SK-N-SH (cell line): ENCODE measurements around the gene SLAMF8. TPM values are rescaled to one million over a fixed set of nuclear protein-coding genes. Genes with fewer than 3 reads are reported as not detected.

Experiments used
- CTCF ChIA-PET: fragments of 300-600, 350-600 bp; formaldehyde crosslinking; extraction: SDS; loops from one replicate; lab custom pipeline; 2021; lab: Yijun Ruan, JAX
- POLR2A ChIA-PET: fragments of 350-600 bp; sonication (Branson Sonifier 250); formaldehyde crosslinking; extraction: SDS; loops from one replicate; lab custom pipeline; 2020; ENCODE audit warnings: antibody characterized with exemption, inconsistent platforms; lab: Yijun Ruan, JAX
- DNase-seq: peaks from one replicate; pipeline ENCODE4 v3.0.0; 2012
- H2AFZ ChIP-seq: fragments of 200-600 bp; sonication (generic); 2 replicates; pipeline ENCODE4 v1.8.1; 2016; ENCODE audit warnings: antibody characterized with exemption, mild to moderate bottlenecking, low read depth
- H3F3A ChIP-seq: fragments of 200-600 bp; sonication (generic); replicated peaks from 2 replicates; pipeline ENCODE3; 2016; ENCODE audit warnings: antibody characterized with exemption, mild to moderate bottlenecking; ENCODE audit not compliant: insufficient read depth
- H3K27ac ChIP-seq, 2 experiments: fragments of 200-500 bp in 1 of 2; fragments of 200-600 bp in 1 of 2; sonication (Bioruptor generic) in 1 of 2; sonication (generic), shearing (Covaris generic) in 1 of 2; 2 replicates each; pipeline versions ENCODE4 v1.5.1 to v1.6.1; 2014 to 2016; ENCODE audit warnings: low read depth in 2 of 2, inconsistent platforms in 1 of 2, low read length in 1 of 2, mild to moderate bottlenecking in 1 of 2, mixed read lengths in 1 of 2
- H3K27me3 ChIP-seq: fragments of 200-600 bp; sonication (generic), shearing (Covaris generic); 2 replicates; pipeline ENCODE4 v1.6.1; 2016; ENCODE audit warnings: mixed run types; ENCODE audit not compliant: insufficient read depth
- H3K36me3 ChIP-seq, 2 experiments: fragments of 200-500 bp in 1 of 2; fragments of 200-600 bp in 1 of 2; sonication (Bioruptor generic) in 1 of 2; sonication (generic) in 1 of 2; replicated peaks in 1 of 2; 2 replicates each; pipeline versions ENCODE3 to v1.5.1; 2014 to 2016; ENCODE audit warnings: low read length in 1 of 2, mild to moderate bottlenecking in 1 of 2; ENCODE audit not compliant: insufficient read depth in 2 of 2, control insufficient read depth in 1 of 2
- H3K4me1 ChIP-seq, 2 experiments: fragments of 200-500 bp in 1 of 2; fragments of 200-600 bp in 1 of 2; sonication (Bioruptor generic) in 1 of 2; sonication (generic), shearing (Covaris generic) in 1 of 2; 2 replicates each; pipeline versions ENCODE4 v1.5.1 to v1.6.1; 2014 to 2016; ENCODE audit warnings: low read depth in 1 of 2, low read length in 1 of 2, mixed run types in 1 of 2; ENCODE audit not compliant: insufficient read depth in 2 of 2, control insufficient read depth in 1 of 2
- H3K4me2 ChIP-seq: fragments of 200-600 bp; sonication (generic), shearing (Covaris generic); 2 replicates; pipeline ENCODE4 v1.6.1; 2017; ENCODE audit warnings: mixed run types
- H3K4me3 ChIP-seq, 2 experiments: fragments of 200-500 bp in 1 of 2; fragments of 200-600 bp in 1 of 2; sonication (Bioruptor generic) in 1 of 2; sonication (generic), shearing (Covaris generic) in 1 of 2; 2 replicates each; pipeline versions ENCODE4 v1.5.1 to v1.8.1; 2014 to 2016; ENCODE audit warnings: low read depth in 2 of 2, inconsistent platforms in 1 of 2, low read length in 1 of 2, mild to moderate bottlenecking in 1 of 2, mixed read lengths in 1 of 2, moderate library complexity in 1 of 2
- H3K79me2 ChIP-seq: fragments of 200-600 bp; sonication (generic); 2 replicates; pipeline ENCODE4 v1.8.1; 2017; ENCODE audit warnings: mild to moderate bottlenecking; ENCODE audit not compliant: insufficient read depth
- H3K9ac ChIP-seq: fragments of 200-600 bp; sonication (generic); 2 replicates; pipeline ENCODE4 v1.6.1; 2017; ENCODE audit warnings: mixed run types
- H3K9me2 ChIP-seq: fragments of 200-600 bp; sonication (generic); 2 replicates; pipeline ENCODE4 v1.6.1; 2017; ENCODE audit warnings: mixed run types
- H3K9me3 ChIP-seq: fragments of 200-600 bp; sonication (generic); 2 replicates; pipeline ENCODE4 v1.6.1; 2017; ENCODE audit warnings: mixed run types, mild to moderate bottlenecking, moderate library complexity
- H4K20me1 ChIP-seq: fragments of 200-600 bp; sonication (generic); 2 replicates; pipeline ENCODE4 v1.6.1; 2017; ENCODE audit warnings: mild to moderate bottlenecking, mixed run types; ENCODE audit not compliant: insufficient read depth
- CHD2 ChIP-seq: fragments of 150-350 bp; IDR thresholded peaks from 2 replicates; pipeline ENCODE4 v1.6.1; 2018; ENCODE audit warnings: low read length; ENCODE audit not compliant: partially characterized antibody
- ELF1 ChIP-seq: IDR thresholded peaks from 2 replicates; pipeline ENCODE4 v1.4.0; 2012
- EP300 ChIP-seq, 2 experiments: IDR thresholded peaks; 2 replicates each; pipeline versions ENCODE4 v1.4.0 to v1.6.1; 2012; ENCODE audit warnings: borderline replicate concordance in 1 of 2, low read depth in 1 of 2, low read length in 1 of 2
- FOXJ3 ChIP-seq: sonication (generic); formaldehyde crosslinking; IDR thresholded peaks from 2 replicates; pipeline ENCODE4 v1.5.1; 2020; ENCODE audit warnings: mild to moderate bottlenecking, missing genetic modification reagents
- GATA2 ChIP-seq: sonication (generic); formaldehyde crosslinking; IDR thresholded peaks from 2 replicates; pipeline ENCODE4 v1.5.0; 2020; ENCODE audit warnings: mild to moderate bottlenecking, missing genetic modification reagents
- MAX ChIP-seq: IDR thresholded peaks from 2 replicates; pipeline ENCODE4 v1.4.0; 2012; ENCODE audit warnings: low read depth
- MXI1 ChIP-seq: IDR thresholded peaks from 2 replicates; pipeline ENCODE4 v1.6.1; 2012; ENCODE audit warnings: mild to moderate bottlenecking, low read depth, low read length, improper control_type of control experiment
- NFIC ChIP-seq: IDR thresholded peaks from 2 replicates; pipeline ENCODE4 v1.4.0; 2012; ENCODE audit warnings: borderline replicate concordance
- PBX3 ChIP-seq: IDR thresholded peaks from 2 replicates; pipeline ENCODE4; 2012
- POLR2AphosphoS5 ChIP-seq: IDR thresholded peaks from 2 replicates; pipeline ENCODE4 v1.6.1; 2012; ENCODE audit warnings: low read depth, low read length
- RAD21 ChIP-seq: IDR thresholded peaks from 2 replicates; pipeline ENCODE4 v1.6.1; 2012; ENCODE audit warnings: mild to moderate bottlenecking, low read length
- RCOR1 ChIP-seq: fragments of 150-350 bp; IDR thresholded peaks from 2 replicates; pipeline ENCODE4 v1.6.1; 2017; ENCODE audit warnings: antibody characterized with exemption, low read length
- SMC3 ChIP-seq: IDR thresholded peaks from 2 replicates; pipeline ENCODE4 v1.6.1; 2012; ENCODE audit warnings: low read depth, low read length, improper control_type of control experiment
- TCF12 ChIP-seq: IDR thresholded peaks from 2 replicates; pipeline ENCODE4 v1.4.0; 2012
- TEAD4 ChIP-seq: IDR thresholded peaks from 2 replicates; pipeline ENCODE4 v1.4.0; 2012; ENCODE audit warnings: mild to moderate bottlenecking, borderline replicate concordance; ENCODE audit not compliant: insufficient read depth
- ZBTB33 ChIP-seq: IDR thresholded peaks from 2 replicates; pipeline ENCODE4 v1.4.0; 2012; ENCODE audit warnings: low read depth, borderline replicate concordance
- WGBS: methylation state at CpG from one replicate; pipeline ENCODE4 v1.1.6; 2017; ENCODE audit warnings: low lambda C conversion rate; 5-methylcytosine and 5-hydroxymethylcytosine counted together
- polyA plus RNA-seq, 3 experiments: library from polyadenylated mRNA; depleted of rRNA; stranded (reverse); fragments of >200 nt; gene quantifications; 2 replicates each; pipeline ENCODE4 v1.2.3, GENCODE V29; 2012
- TF ChIP-seq, protein P1 (sequence below): fragments of 150-350 bp; IDR thresholded peaks from 2 replicates; pipeline ENCODE4 v1.6.1; 2017; ENCODE audit warnings: antibody characterized with exemption, low read length, low read depth, borderline replicate concordance
- TF ChIP-seq, protein P2 (sequence below): fragments of 200-600 bp; sonication (generic); IDR thresholded peaks from 2 replicates; pipeline ENCODE4 v1.6.1; 2017; ENCODE audit warnings: antibody characterized with exemption, mild to moderate bottlenecking, moderate library complexity
- TF ChIP-seq, protein P3 (sequence below): IDR thresholded peaks from 2 replicates; pipeline ENCODE4 v1.4.0; 2012; ENCODE audit warnings: low read depth, borderline replicate concordance

SLAMF8 gene
- polyA plus RNA-seq, 1 of the 3 experiments (the other 2 are of a cell fraction), result not detected

- Histone ChIP-seq H3K27ac (no peak overlapping the region), H3K9ac (no peak overlapping the region), H3K36me3 (no peaks in the 10 kb centered on the region), H3K4me2 (no peak overlapping the region), H3K9me3 (no peaks in the 10 kb centered on the region), H3K4me1 (no peaks in the 10 kb centered on the region; a peak in 1 of 4 replicates), H3F3A (no peaks in the 10 kb centered on the region), H3K79me2 (no peaks in the 10 kb centered on the region), H3K4me3 (no peak overlapping the region), H3K27me3 (no peaks in the 10 kb centered on the region), H2AFZ (no peak overlapping the region), H4K20me1 (no peaks in the 10 kb centered on the region), H3K9me2 (no peaks in the 10 kb centered on the region)
- POLR2A ChIA-PET, result no interaction called here
- WGBS, result 70% methylated on average over 7 of the region's 7 CpGs
- no peak for DNase-seq
- CTCF ChIA-PET, result interaction anchor here (1.0 to 23.5 kb wide), 4 partner anchors 23 to 203 kb away, joined by 4 to 533 read pairs (median 22); partner anchors contain the start of gene DUSP23
- TF ChIP-seq PBX3, result no peak
- no peak for TF ChIP-seq RAD21
- TF ChIP-seq ELF1, result no peak
- TF ChIP-seq RCOR1, result no peak
- no peak for TF ChIP-seq FOXJ3 (CRISPR knock-in tag)
- no peak for TF ChIP-seq SMC3
- no peak for TF ChIP-seq NFIC
- TF ChIP-seq, protein P1, sequence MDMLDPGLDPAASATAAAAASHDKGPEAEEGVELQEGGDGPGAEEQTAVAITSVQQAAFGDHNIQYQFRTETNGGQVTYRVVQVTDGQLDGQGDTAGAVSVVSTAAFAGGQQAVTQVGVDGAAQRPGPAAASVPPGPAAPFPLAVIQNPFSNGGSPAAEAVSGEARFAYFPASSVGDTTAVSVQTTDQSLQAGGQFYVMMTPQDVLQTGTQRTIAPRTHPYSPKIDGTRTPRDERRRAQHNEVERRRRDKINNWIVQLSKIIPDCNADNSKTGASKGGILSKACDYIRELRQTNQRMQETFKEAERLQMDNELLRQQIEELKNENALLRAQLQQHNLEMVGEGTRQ, result no peak
- TF ChIP-seq MAX, result no peak
- no peak for TF ChIP-seq POLR2AphosphoS5
- no peak for TF ChIP-seq TEAD4
Observed at GRCh38 chr1:159803956-159804689, 22.6 kb upstream of the SLAMF8 start.

- Histone ChIP-seq H3K4me2 (no peak overlapping the region), H3K9me2 (no peaks in the 10 kb centered on the region), H3K27ac (no peak overlapping the region), H3F3A (no peaks in the 10 kb centered on the region), H2AFZ (no peak overlapping the region), H3K36me3 (no peaks in the 10 kb centered on the region), H3K4me3 (no peak overlapping the region), H3K9ac (no peak overlapping the region), H3K4me1 (no peaks in the 10 kb centered on the region; a peak in 1 of 4 replicates), H3K27me3 (no peaks in the 10 kb centered on the region), H3K9me3 (no peaks in the 10 kb centered on the region), H4K20me1 (no peaks in the 10 kb centered on the region), H3K79me2 (no peaks in the 10 kb centered on the region)
- DNase-seq, result no peak
- POLR2A ChIA-PET, result no interaction called here
- 6% methylated on average over 2 of the region's 2 CpGs for WGBS
- CTCF ChIA-PET, result interaction anchor here (1.0 to 23.5 kb wide), 4 partner anchors 24 to 202 kb away, joined by 4 to 533 read pairs (median 22); partner anchors contain the start of gene DUSP23
- TF ChIP-seq TCF12 (0 out of 2 replicates have a peak, but pooled peaks have one; percentile 32), EP300 (IDR thresholded peaks at IDR 0.05; ENCODE audit: borderline replicate concordance in 1 of 2, low read depth in 1 of 2, low read length in 1 of 2) (0 out of 4 replicates have a peak, but pooled peaks of 1 of the 2 experiments have one; percentile 10), CHD2 (no peak), ZBTB33 (no peak), POLR2AphosphoS5 (no peak), GATA2 (CRISPR knock-in tag) (no peak), RAD21 (no peak), NFIC (no peak; the same call in 1 of the 2 replicates), TEAD4 (no peak), MXI1 (no peak), SMC3 (no peak)
- TF ChIP-seq, protein P2, sequence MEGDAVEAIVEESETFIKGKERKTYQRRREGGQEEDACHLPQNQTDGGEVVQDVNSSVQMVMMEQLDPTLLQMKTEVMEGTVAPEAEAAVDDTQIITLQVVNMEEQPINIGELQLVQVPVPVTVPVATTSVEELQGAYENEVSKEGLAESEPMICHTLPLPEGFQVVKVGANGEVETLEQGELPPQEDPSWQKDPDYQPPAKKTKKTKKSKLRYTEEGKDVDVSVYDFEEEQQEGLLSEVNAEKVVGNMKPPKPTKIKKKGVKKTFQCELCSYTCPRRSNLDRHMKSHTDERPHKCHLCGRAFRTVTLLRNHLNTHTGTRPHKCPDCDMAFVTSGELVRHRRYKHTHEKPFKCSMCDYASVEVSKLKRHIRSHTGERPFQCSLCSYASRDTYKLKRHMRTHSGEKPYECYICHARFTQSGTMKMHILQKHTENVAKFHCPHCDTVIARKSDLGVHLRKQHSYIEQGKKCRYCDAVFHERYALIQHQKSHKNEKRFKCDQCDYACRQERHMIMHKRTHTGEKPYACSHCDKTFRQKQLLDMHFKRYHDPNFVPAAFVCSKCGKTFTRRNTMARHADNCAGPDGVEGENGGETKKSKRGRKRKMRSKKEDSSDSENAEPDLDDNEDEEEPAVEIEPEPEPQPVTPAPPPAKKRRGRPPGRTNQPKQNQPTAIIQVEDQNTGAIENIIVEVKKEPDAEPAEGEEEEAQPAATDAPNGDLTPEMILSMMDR, result no peak
- TF ChIP-seq, protein P3, sequence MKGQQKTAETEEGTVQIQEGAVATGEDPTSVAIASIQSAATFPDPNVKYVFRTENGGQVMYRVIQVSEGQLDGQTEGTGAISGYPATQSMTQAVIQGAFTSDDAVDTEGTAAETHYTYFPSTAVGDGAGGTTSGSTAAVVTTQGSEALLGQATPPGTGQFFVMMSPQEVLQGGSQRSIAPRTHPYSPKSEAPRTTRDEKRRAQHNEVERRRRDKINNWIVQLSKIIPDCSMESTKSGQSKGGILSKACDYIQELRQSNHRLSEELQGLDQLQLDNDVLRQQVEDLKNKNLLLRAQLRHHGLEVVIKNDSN, result no peak
Observed at GRCh38 chr1:159804924-159805323, 21.7 kb upstream of the SLAMF8 start.
